ENCODE results near the gene SACS.
A peak's percentile ranks its signal among the peaks of the same experiment; 100 is the strongest.
"Not testable (repeated sequence)": the region's sequence is repeated elsewhere in the genome, so short reads cannot be mapped to it uniquely, and the experiment has no call there.

SACS gene

GRCh38 chr13:23418776-23419683 is 14.5 kb downstream of the SACS start:
- no peak for DNase-seq (ENCODE audit: low read depth, low spot score)

- no peak for DNase-seq (ENCODE audit: low read depth, low spot score)
These were observed 18.8 kb downstream of the SACS start for GRCh38 chr13:23414682-23415081.

- no peak for DNase-seq (ENCODE audit: low read depth, low spot score)
These were observed 21.8 kb downstream of the SACS start for GRCh38 chr13:23411706-23412105.

GRCh38 chr13:23411220-23411619 is 22.3 kb downstream of the SACS start:
- no peak for DNase-seq (ENCODE audit: low read depth, low spot score)

- no peak for DNase-seq (ENCODE audit: low read depth, low spot score)
These were observed 25.5 kb downstream of the SACS start for GRCh38 chr13:23408026-23408425.

- not testable (repeated sequence) for DNase-seq (ENCODE audit: low read depth, low spot score)
These were observed 32.3 kb downstream of the SACS start for GRCh38 chr13:23401156-23401555.

- DNase-seq (ENCODE audit: low read depth, low spot score) = no peak
These were observed 34.2 kb downstream of the SACS start for GRCh38 chr13:23399347-23399746.

GRCh38 chr13:23394821-23395220 is 38.7 kb downstream of the SACS start:
- no peak for DNase-seq (ENCODE audit: low read depth, low spot score)

GRCh38 chr13:23392925-23393645 is 40.4 kb downstream of the SACS start:
- DNase-seq (ENCODE audit: low read depth, low spot score) = no peak

- DNase-seq (ENCODE audit: low read depth, low spot score) = no peak
These were observed 41.2 kb downstream of the SACS start for GRCh38 chr13:23392313-23392712.

GRCh38 chr13:23391752-23392151 is 41.8 kb downstream of the SACS start:
- DNase-seq (ENCODE audit: low read depth, low spot score) = no peak

- no peak for DNase-seq (ENCODE audit: low read depth, low spot score)
These were observed 47.0 kb downstream of the SACS start for GRCh38 chr13:23386533-23386932.

- no peak for DNase-seq (ENCODE audit: low read depth, low spot score)
These were observed 47.6 kb downstream of the SACS start for GRCh38 chr13:23385931-23386330.

GRCh38 chr13:23384111-23384510 is 49.4 kb downstream of the SACS start:
- DNase-seq (ENCODE audit: low read depth, low spot score) = no peak

- DNase-seq (ENCODE audit: low read depth, low spot score) = no peak
These were observed 50.4 kb downstream of the SACS start for GRCh38 chr13:23383151-23383550.

- DNase-seq (ENCODE audit: low read depth, low spot score) = no peak
These were observed 51.6 kb downstream of the SACS start for GRCh38 chr13:23381866-23382265.

GRCh38 chr13:23380534-23380933 is 53.0 kb downstream of the SACS start:
- no peak for DNase-seq (ENCODE audit: low read depth, low spot score)

GRCh38 chr13:23377983-23378632 is 55.4 kb downstream of the SACS start:
- DNase-seq (ENCODE audit: low read depth, low spot score) = no peak

- no peak for DNase-seq (ENCODE audit: low read depth, low spot score)
These were observed 55.9 kb downstream of the SACS start for GRCh38 chr13:23377579-23377978.

- peak; percentile 82 for DNase-seq (ENCODE audit: low read depth, low spot score)
These were observed 58.2 kb downstream of the SACS start for GRCh38 chr13:23375001-23375971.

- no peak for DNase-seq (ENCODE audit: low read depth, low spot score)
These were observed 61.1 kb downstream of the SACS start for GRCh38 chr13:23372264-23372906.

Measured in ELF-1 (cell line).